GM12864 (cell line): ENCODE results near the gene PAX2.

Experiments
- DNase-seq: peaks from one replicate; pipeline ENCODE4 v3.0.0-alpha.2; 2011; ENCODE audit warnings: low read depth
- H3K4me3 ChIP-seq: 2 replicates; pipeline ENCODE4 v1.5.1; 2011; ENCODE audit warnings: mild to moderate bottlenecking, low read depth, low read length, control low read depth
- CTCF ChIP-seq: IDR thresholded peaks from 2 replicates; pipeline ENCODE4 v1.5.1; 2011; ENCODE audit warnings: low read depth, mild to moderate bottlenecking, moderate library complexity, low read length, control low read depth, inconsistent platforms; ENCODE audit errors: missing control alignments

Gene PAX2

GRCh38 chr10:100761191-100761590 is 15.8 kb downstream of the PAX2 start:
- no peak for TF ChIP-seq CTCF
- DNase-seq: no peak
- H3K4me3 ChIP-seq: no peak overlapping the region

GRCh38 chr10:100763043-100763747 is 17.8 kb downstream of the PAX2 start:
- H3K4me3 ChIP-seq: no peak overlapping the region
- no peak for TF ChIP-seq CTCF
- no peak for DNase-seq

- no peak for DNase-seq
- TF ChIP-seq CTCF: peak; percentile 6
- no peak overlapping the region for H3K4me3 ChIP-seq
Measured at GRCh38 chr10:100766693-100767421, 21.5 kb downstream of the PAX2 start.

GRCh38 chr10:100767422-100767775 is 22.0 kb downstream of the PAX2 start:
- no peak for TF ChIP-seq CTCF
- DNase-seq: no peak
- no peak overlapping the region for H3K4me3 ChIP-seq

GRCh38 chr10:100769481-100769880 is 24.1 kb downstream of the PAX2 start:
- no peak for TF ChIP-seq CTCF
- no peak overlapping the region for H3K4me3 ChIP-seq
- no peak for DNase-seq

- no peak overlapping the region for H3K4me3 ChIP-seq
- DNase-seq: no peak
- no peak for TF ChIP-seq CTCF
Measured at GRCh38 chr10:100773646-100774045, 28.3 kb downstream of the PAX2 start.

GRCh38 chr10:100774223-100774622 is 28.8 kb downstream of the PAX2 start:
- H3K4me3 ChIP-seq: no peak overlapping the region
- DNase-seq: no peak
- no peak for TF ChIP-seq CTCF
